ENCODE results near the gene NINL.

The NINL gene

DNA sequence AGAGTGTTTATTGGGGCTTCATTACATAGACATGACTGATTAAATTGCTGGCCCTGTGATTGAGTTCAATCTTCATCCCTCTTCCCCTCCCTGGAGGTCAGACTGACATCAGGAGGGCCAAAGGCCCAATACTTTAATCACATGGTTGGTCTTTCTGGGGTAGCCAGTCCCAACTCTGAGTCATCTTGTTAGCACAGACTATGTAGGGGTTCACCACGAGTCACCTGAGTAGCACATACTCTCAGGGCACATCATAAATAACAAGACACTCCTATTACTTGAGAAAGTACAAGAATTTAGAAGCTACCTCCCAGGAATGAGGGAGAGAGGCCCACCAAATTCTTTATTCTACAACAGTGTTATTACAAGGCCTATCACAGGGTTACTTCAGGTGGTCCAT lies 166.6 kb downstream of the NINL start:
- DNase-seq (ENCODE audit: low read depth in 4 of 4, low spot score in 1 of 4), result no peak

DNA sequence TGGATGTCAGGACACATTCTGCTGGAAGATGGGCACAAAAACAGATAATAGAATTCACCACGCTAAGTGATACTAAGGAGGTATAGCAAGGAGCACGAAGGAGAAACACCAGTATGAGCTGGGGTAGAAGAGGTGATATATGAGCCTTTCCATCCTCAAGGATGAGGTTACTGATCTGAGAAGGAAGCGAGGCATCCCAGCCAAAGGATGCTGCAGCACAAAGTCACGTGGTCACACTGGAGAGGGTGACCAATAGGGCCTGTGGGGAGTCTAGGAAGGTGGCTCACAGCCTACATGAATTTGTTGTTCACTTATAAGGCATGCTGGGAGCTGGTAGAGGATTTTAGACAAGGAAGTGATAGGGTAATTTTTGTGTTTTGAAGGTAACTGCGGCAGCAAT lies 176.4 kb downstream of the NINL start:
- DNase-seq (ENCODE audit: low read depth in 4 of 4, low spot score in 1 of 4), result no peak

DNA sequence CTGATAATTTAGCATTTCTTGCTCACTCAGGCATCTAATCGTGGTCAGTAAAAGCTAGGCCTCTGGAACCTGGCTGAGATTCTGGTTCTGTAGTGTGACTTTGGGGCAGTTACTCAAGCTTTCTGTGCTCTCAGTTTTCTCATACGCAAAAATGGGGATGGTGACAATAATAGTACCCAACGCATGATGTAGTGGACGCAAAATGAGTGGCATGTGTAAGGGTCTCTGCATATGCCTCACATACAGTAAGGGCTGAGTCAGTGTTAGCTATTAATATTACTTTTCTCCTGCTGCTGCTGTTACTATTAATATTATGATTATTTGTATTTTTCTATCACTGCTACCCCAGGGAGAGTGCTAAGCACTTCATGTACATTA lies 177.2 kb downstream of the NINL start:
- DNase-seq (ENCODE audit: low read depth in 4 of 4, low spot score in 1 of 4), result no peak

DNA sequence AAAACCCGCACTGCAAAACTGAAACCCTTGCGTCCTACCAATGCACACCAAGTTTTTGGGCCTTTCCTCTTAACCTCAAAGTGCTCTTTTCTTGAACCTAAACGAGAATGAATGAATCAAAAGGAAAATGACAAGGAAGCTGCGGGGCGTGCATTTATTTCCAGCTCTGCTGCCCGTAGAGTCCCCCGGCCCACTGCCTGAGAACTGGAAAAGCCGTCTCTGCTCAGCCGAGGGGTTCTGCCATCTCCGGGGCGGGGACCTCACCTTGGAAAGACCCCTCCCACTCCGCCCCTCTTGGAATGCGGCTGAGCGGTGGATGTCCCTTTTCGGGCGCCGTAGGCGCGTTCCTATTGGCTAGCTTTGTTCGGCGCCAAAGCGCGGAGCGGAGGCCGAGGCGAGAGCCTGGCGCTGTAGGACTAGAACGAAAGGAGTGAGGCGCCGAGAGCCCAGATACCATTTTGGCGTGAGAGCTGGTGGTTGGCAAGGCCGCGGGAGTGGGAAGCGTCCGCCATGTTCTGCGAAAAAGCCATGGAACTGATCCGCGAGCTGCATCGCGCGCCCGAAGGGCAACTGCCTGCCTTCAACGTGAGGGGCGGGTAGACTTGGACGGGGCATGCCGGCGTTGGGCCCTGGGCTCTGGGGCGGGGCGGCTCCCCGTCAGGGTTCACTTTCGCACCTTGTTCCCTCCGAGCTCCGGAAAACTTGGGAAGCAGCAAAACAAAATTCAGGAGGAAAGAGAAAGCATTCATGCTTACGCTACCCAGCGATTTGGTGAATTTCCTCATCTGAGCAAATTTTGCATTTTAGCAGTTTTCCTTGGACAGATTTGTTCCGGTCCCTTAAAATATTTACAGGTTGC lies 177.8 kb downstream of the NINL start, which contains the start of gene GINS1:
TSS of gene GINS1 (plus strand) at position 363 of the 859 bp plus-strand sequence. CDS start at position 511, 148 bp downstream.
- DNase-seq (ENCODE audit: low read depth in 4 of 4, low spot score in 1 of 4), result peak; percentile 39 to 89 (median 80)

Data from stimulated activated CD4-positive, alpha-beta T cell treated with anti-CD3 and anti-CD28 coated beads, Interleukin-1b, Interleukin-23, amount 100 ng/mL, for 24 hours (primary cell).